SK-N-SH treated with all-trans-retinoic acid at 6 μM for 48 hours (cell line): Measurements from ENCODE around the gene COLGALT1.

Experiments used
- ARNTL ChIP-seq: fragments of 450-650 bp; formaldehyde crosslinking; IDR thresholded peaks from 2 replicates; pipeline ENCODE4 v1.5.0; 2020; ENCODE audit warnings: low read depth, mild to moderate bottlenecking, moderate library complexity, borderline replicate concordance
- BACH2 ChIP-seq: fragments of 250-450 bp; sonication (Bioruptor Pico); IDR thresholded peaks from 2 replicates; pipeline ENCODE4 v1.9.0; 2021; ENCODE audit warnings: mild to moderate bottlenecking, borderline replicate concordance
- ESRRG ChIP-seq: fragments of 250-450 bp; sonication (Bioruptor Pico); IDR thresholded peaks from 2 replicates; pipeline ENCODE4 v1.6.1; 2021; ENCODE audit warnings: mild to moderate bottlenecking
- ISL1 ChIP-seq: fragments of 250-450 bp; sonication (Bioruptor Pico); IDR thresholded peaks from 2 replicates; pipeline ENCODE4 v2.1.2; 2022; ENCODE audit warnings: mild to moderate bottlenecking, moderate library complexity
- OSR1 ChIP-seq: fragments of 250-450 bp; sonication (Bioruptor Pico); IDR thresholded peaks from 2 replicates; pipeline ENCODE4 v1.8.0; 2022; ENCODE audit warnings: moderate library complexity, mild to moderate bottlenecking, inconsistent platforms
- RARB ChIP-seq: fragments of 250-450 bp; sonication (Bioruptor Pico); IDR thresholded peaks from 2 replicates; pipeline ENCODE4 v1.8.0; 2021; ENCODE audit warnings: mild to moderate bottlenecking, moderate library complexity
- ZC3H10 ChIP-seq: fragments of 250-450 bp; sonication (Bioruptor Pico); IDR thresholded peaks from 2 replicates; pipeline ENCODE4 v1.5.1; 2021; ENCODE audit warnings: mild to moderate bottlenecking, moderate library complexity
- ZFP3 ChIP-seq: fragments of 250-450 bp; sonication (Bioruptor Pico); IDR thresholded peaks from 2 replicates; pipeline ENCODE4 v1.5.0; 2020; ENCODE audit warnings: mild to moderate bottlenecking, moderate library complexity
- TF ChIP-seq, protein P1 (sequence below): fragments of 250-450 bp; sonication (Bioruptor Pico); IDR thresholded peaks from 2 replicates; pipeline ENCODE4 v1.5.1; 2020; ENCODE audit warnings: low read depth, mild to moderate bottlenecking, moderate library complexity
- TF ChIP-seq, protein P2 (sequence below): fragments of 250-450 bp; sonication (Bioruptor Pico); IDR thresholded peaks from 2 replicates; pipeline ENCODE4 v1.5.0; 2020; ENCODE audit warnings: mild to moderate bottlenecking, moderate library complexity
- TF ChIP-seq, protein P3 (sequence below): fragments of 250-450 bp; sonication (Bioruptor Pico); IDR thresholded peaks from 2 replicates; pipeline ENCODE4 v1.8.0; 2021; ENCODE audit warnings: low read depth, mild to moderate bottlenecking, moderate library complexity, borderline replicate concordance
- TF ChIP-seq, protein P4 (sequence below): fragments of 250-450 bp; sonication (Bioruptor Pico); IDR thresholded peaks from 2 replicates; pipeline ENCODE4 v1.8.0; 2020; ENCODE audit warnings: mild to moderate bottlenecking, moderate library complexity, borderline replicate concordance

DNA sequence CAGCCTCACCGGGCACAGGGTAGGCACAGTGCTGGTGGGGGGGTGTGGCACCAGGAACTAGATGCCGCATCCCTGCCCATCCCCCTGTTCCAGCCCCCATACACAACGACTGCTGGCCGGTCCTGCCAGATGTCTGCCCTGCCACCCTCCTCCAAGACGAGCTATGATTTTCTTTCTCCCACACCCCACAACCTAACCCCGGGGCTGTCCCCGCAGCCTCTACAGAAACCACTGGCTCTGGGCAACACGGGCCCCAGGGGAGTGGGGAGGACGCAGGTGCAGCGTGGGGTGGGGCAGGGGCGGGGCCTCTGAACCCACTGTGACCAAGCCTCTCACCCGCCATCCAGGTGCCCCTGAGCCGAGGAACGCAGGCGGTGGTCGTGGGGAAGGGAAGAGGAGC is 28.5 kb upstream of the COLGALT1 start:
- TF ChIP-seq, protein P1, sequence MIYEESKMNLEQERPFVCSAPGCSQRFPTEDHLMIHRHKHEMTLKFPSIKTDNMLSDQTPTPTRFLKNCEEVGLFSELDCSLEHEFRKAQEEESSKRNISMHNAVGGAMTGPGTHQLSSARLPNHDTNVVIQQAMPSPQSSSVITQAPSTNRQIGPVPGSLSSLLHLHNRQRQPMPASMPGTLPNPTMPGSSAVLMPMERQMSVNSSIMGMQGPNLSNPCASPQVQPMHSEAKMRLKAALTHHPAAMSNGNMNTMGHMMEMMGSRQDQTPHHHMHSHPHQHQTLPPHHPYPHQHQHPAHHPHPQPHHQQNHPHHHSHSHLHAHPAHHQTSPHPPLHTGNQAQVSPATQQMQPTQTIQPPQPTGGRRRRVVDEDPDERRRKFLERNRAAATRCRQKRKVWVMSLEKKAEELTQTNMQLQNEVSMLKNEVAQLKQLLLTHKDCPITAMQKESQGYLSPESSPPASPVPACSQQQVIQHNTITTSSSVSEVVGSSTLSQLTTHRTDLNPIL (CRISPR knock-in tag): no peak
- TF ChIP-seq ISL1: no peak
- no peak for TF ChIP-seq OSR1 (CRISPR knock-in tag)
- TF ChIP-seq ZFP3 (CRISPR knock-in tag): no peak
- TF ChIP-seq, protein P2, sequence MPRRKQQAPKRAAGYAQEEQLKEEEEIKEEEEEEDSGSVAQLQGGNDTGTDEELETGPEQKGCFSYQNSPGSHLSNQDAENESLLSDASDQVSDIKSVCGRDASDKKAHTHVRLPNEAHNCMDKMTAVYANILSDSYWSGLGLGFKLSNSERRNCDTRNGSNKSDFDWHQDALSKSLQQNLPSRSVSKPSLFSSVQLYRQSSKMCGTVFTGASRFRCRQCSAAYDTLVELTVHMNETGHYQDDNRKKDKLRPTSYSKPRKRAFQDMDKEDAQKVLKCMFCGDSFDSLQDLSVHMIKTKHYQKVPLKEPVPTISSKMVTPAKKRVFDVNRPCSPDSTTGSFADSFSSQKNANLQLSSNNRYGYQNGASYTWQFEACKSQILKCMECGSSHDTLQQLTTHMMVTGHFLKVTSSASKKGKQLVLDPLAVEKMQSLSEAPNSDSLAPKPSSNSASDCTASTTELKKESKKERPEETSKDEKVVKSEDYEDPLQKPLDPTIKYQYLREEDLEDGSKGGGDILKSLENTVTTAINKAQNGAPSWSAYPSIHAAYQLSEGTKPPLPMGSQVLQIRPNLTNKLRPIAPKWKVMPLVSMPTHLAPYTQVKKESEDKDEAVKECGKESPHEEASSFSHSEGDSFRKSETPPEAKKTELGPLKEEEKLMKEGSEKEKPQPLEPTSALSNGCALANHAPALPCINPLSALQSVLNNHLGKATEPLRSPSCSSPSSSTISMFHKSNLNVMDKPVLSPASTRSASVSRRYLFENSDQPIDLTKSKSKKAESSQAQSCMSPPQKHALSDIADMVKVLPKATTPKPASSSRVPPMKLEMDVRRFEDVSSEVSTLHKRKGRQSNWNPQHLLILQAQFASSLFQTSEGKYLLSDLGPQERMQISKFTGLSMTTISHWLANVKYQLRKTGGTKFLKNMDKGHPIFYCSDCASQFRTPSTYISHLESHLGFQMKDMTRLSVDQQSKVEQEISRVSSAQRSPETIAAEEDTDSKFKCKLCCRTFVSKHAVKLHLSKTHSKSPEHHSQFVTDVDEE (CRISPR knock-in tag): no peak
- TF ChIP-seq, protein P3, sequence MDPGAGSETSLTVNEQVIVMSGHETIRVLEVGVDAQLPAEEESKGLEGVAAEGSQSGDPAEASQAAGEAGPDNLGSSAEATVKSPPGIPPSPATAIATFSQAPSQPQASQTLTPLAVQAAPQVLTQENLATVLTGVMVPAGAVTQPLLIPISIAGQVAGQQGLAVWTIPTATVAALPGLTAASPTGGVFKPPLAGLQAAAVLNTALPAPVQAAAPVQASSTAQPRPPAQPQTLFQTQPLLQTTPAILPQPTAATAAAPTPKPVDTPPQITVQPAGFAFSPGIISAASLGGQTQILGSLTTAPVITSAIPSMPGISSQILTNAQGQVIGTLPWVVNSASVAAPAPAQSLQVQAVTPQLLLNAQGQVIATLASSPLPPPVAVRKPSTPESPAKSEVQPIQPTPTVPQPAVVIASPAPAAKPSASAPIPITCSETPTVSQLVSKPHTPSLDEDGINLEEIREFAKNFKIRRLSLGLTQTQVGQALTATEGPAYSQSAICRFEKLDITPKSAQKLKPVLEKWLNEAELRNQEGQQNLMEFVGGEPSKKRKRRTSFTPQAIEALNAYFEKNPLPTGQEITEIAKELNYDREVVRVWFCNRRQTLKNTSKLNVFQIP: no peak
- TF ChIP-seq, protein P4, sequence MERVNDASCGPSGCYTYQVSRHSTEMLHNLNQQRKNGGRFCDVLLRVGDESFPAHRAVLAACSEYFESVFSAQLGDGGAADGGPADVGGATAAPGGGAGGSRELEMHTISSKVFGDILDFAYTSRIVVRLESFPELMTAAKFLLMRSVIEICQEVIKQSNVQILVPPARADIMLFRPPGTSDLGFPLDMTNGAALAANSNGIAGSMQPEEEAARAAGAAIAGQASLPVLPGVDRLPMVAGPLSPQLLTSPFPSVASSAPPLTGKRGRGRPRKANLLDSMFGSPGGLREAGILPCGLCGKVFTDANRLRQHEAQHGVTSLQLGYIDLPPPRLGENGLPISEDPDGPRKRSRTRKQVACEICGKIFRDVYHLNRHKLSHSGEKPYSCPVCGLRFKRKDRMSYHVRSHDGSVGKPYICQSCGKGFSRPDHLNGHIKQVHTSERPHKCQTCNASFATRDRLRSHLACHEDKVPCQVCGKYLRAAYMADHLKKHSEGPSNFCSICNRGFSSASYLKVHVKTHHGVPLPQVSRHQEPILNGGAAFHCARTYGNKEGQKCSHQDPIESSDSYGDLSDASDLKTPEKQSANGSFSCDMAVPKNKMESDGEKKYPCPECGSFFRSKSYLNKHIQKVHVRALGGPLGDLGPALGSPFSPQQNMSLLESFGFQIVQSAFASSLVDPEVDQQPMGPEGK (CRISPR knock-in tag): no peak
- TF ChIP-seq BACH2 (CRISPR knock-in tag): no peak
- TF ChIP-seq RARB (CRISPR knock-in tag): no peak
- TF ChIP-seq ZC3H10: no peak
- no peak for TF ChIP-seq ESRRG (CRISPR knock-in tag)
- TF ChIP-seq ARNTL: no peak
